ENCODE measurements around the gene ASCL2.

GRCh38 chr11:2316169-2316962, 46.0 kb upstream of the ASCL2 start:
- TF ChIP-seq CTCF (IDR thresholded peaks at IDR 0.05) = no peak
- no peak for TF ChIP-seq EZH2phosphoT487 (IDR thresholded peaks at IDR 0.05)
- TF ChIP-seq EZH2 (IDR thresholded peaks at IDR 0.05) = no peak
